Mucosa of stomach (tissue), 1 donor: ENCODE results near the gene SETBP1.

Experiments used
- H3K27me3 ChIP-seq: one replicate; pipeline ENCODE4 v1.7.0; 2013; ENCODE audit warnings: mild to moderate bottlenecking, low read length; ENCODE audit not compliant: control insufficient read depth, insufficient read depth
- H3K36me3 ChIP-seq: one replicate; pipeline ENCODE4 v1.7.0; 2013; ENCODE audit warnings: low read length; ENCODE audit not compliant: control insufficient read depth, insufficient read depth
- H3K4me1 ChIP-seq: one replicate; pipeline ENCODE4 v1.7.0; 2013; ENCODE audit warnings: mild to moderate bottlenecking, low read length; ENCODE audit not compliant: control insufficient read depth, insufficient read depth
- H3K4me3 ChIP-seq: one replicate; pipeline ENCODE4 v1.7.0; 2013; ENCODE audit warnings: low read length
- H3K9ac ChIP-seq: one replicate; pipeline ENCODE4 v1.7.0; 2013; ENCODE audit warnings: mild to moderate bottlenecking, low read length, moderate library complexity
- H3K9me3 ChIP-seq: one replicate; pipeline ENCODE4 v1.7.0; 2013; ENCODE audit warnings: mild to moderate bottlenecking, low read length, moderate library complexity; ENCODE audit not compliant: control insufficient read depth
- donor health status: Pancreatic carcinoma.

Gene SETBP1

GRCh38 chr18:44850001-44850400 lies 169.3 kb downstream of the SETBP1 start:
- H3K4me3 ChIP-seq: no peak overlapping the region
- H3K27me3 ChIP-seq: no peaks in the 10 kb centered on the region
- no peaks in the 10 kb centered on the region for H3K36me3 ChIP-seq
- no peak overlapping the region for H3K9ac ChIP-seq
- no peaks in the 10 kb centered on the region for H3K9me3 ChIP-seq
- no peaks in the 10 kb centered on the region for H3K4me1 ChIP-seq

- Histone ChIP-seq H3K9me3 (no peaks in the 10 kb centered on the region), H3K4me3 (no peak overlapping the region), H3K36me3 (no peaks in the 10 kb centered on the region), H3K27me3 (no peaks in the 10 kb centered on the region), H3K4me1 (no peaks in the 10 kb centered on the region), H3K9ac (no peak overlapping the region)
Measured at GRCh38 chr18:44851856-44852621, 171.4 kb downstream of the SETBP1 start.

GRCh38 chr18:44852818-44853217 lies 172.1 kb downstream of the SETBP1 start:
- no peaks in the 10 kb centered on the region for H3K36me3 ChIP-seq
- H3K9ac ChIP-seq: no peak overlapping the region
- H3K4me3 ChIP-seq: no peak overlapping the region
- H3K9me3 ChIP-seq: no peaks in the 10 kb centered on the region
- H3K4me1 ChIP-seq: no peaks in the 10 kb centered on the region
- no peaks in the 10 kb centered on the region for H3K27me3 ChIP-seq

GRCh38 chr18:44853430-44853829 lies 172.7 kb downstream of the SETBP1 start:
- Histone ChIP-seq H3K9ac (no peak overlapping the region), H3K27me3 (no peaks in the 10 kb centered on the region), H3K4me1 (no peaks in the 10 kb centered on the region), H3K4me3 (no peak overlapping the region), H3K9me3 (no peaks in the 10 kb centered on the region), H3K36me3 (no peaks in the 10 kb centered on the region)

- H3K4me1 ChIP-seq: no peaks in the 10 kb centered on the region
Measured at GRCh38 chr18:44855681-44856080, 175.0 kb downstream of the SETBP1 start.

GRCh38 chr18:44856157-44856556 lies 175.5 kb downstream of the SETBP1 start:
- no peaks in the 10 kb centered on the region for H3K36me3 ChIP-seq
- no peak overlapping the region for H3K4me3 ChIP-seq
- no peak overlapping the region for H3K9ac ChIP-seq
- H3K27me3 ChIP-seq: no peaks in the 10 kb centered on the region
- H3K4me1 ChIP-seq: no peaks in the 10 kb centered on the region
- no peaks in the 10 kb centered on the region for H3K9me3 ChIP-seq

More at GRCh38 chr18:44855681-44856080, 175.0 kb downstream of the SETBP1 start:
- H3K9ac ChIP-seq: no peak overlapping the region
- H3K27me3 ChIP-seq: no peaks in the 10 kb centered on the region
- no peak overlapping the region for H3K4me3 ChIP-seq
- H3K36me3 ChIP-seq: no peaks in the 10 kb centered on the region
- no peaks in the 10 kb centered on the region for H3K9me3 ChIP-seq

GRCh38 chr18:44857081-44857480 lies 176.4 kb downstream of the SETBP1 start:
- Histone ChIP-seq H3K9ac (no peak overlapping the region), H3K9me3 (no peaks in the 10 kb centered on the region), H3K4me3 (no peak overlapping the region), H3K36me3 (no peaks in the 10 kb centered on the region), H3K4me1 (no peaks in the 10 kb centered on the region), H3K27me3 (no peaks in the 10 kb centered on the region)

- no peak overlapping the region for H3K4me3 ChIP-seq
- H3K9me3 ChIP-seq: no peaks in the 10 kb centered on the region
- no peaks in the 10 kb centered on the region for H3K27me3 ChIP-seq
- no peaks in the 10 kb centered on the region for H3K36me3 ChIP-seq
- H3K4me1 ChIP-seq: peaks cover 4% of the 10 kb centered on the region
- H3K9ac ChIP-seq: no peak overlapping the region
Measured at GRCh38 chr18:44857744-44858491, 177.2 kb downstream of the SETBP1 start.

- peaks cover 4% of the 10 kb centered on the region for H3K4me1 ChIP-seq
- H3K9me3 ChIP-seq: no peaks in the 10 kb centered on the region
Measured at GRCh38 chr18:44859263-44859662, 178.6 kb downstream of the SETBP1 start.

GRCh38 chr18:44859751-44860439 lies 179.2 kb downstream of the SETBP1 start:
- Histone ChIP-seq H3K9me3 (no peaks in the 10 kb centered on the region), H3K36me3 (no peaks in the 10 kb centered on the region), H3K27me3 (no peaks in the 10 kb centered on the region), H3K4me1 (peaks cover 4% of the 10 kb centered on the region), H3K4me3 (no peak overlapping the region), H3K9ac (no peak overlapping the region)

More at GRCh38 chr18:44859263-44859662, 178.6 kb downstream of the SETBP1 start:
- Histone ChIP-seq H3K9ac (no peak overlapping the region), H3K27me3 (no peaks in the 10 kb centered on the region), H3K36me3 (no peaks in the 10 kb centered on the region), H3K4me3 (no peak overlapping the region)

GRCh38 chr18:44862112-44862511 lies 181.4 kb downstream of the SETBP1 start:
- Histone ChIP-seq H3K9me3 (no peaks in the 10 kb centered on the region), H3K9ac (no peak overlapping the region), H3K4me1 (peaks cover 4% of the 10 kb centered on the region), H3K4me3 (no peak overlapping the region), H3K36me3 (no peaks in the 10 kb centered on the region), H3K27me3 (no peaks in the 10 kb centered on the region)

- H3K4me3 ChIP-seq: no peak overlapping the region
Measured at GRCh38 chr18:44866103-44866502, 185.4 kb downstream of the SETBP1 start.

More at GRCh38 chr18:44866103-44866502, 185.4 kb downstream of the SETBP1 start:
- H3K36me3 ChIP-seq: no peaks in the 10 kb centered on the region
- no peaks in the 10 kb centered on the region for H3K9me3 ChIP-seq
- peaks cover 16% of the 10 kb centered on the region for H3K4me1 ChIP-seq
- no peak overlapping the region for H3K9ac ChIP-seq
- no peaks in the 10 kb centered on the region for H3K27me3 ChIP-seq
